Activated B cell treated with CpG ODN at 0.5 μM for 24 hours (primary cell): ENCODE results near the gene P2RX2. TPM values are rescaled to one million over a fixed set of nuclear protein-coding genes. Genes with fewer than 3 reads are reported as not detected.

Source experiments
- ATAC-seq: fragments of 200-7000 bp; cut with Tn5 transposase; one replicate; pipeline ENCODE4 v1.10.0; 2021; ENCODE audit warnings: low read depth, mild to moderate bottlenecking, moderate library complexity
- CTCF ChIA-PET: fragments of 350-600 bp; sonication (Branson Sonifier 250); formaldehyde crosslinking; loops from one replicate; lab custom pipeline; 2021; ENCODE audit warnings: antibody characterized with exemption; lab: Charles Lee
- POLR2A ChIA-PET: fragments of 350-600 bp; sonication (Branson Sonifier 250); formaldehyde crosslinking; loops from one replicate; lab custom pipeline; 2021; ENCODE audit warnings: antibody characterized with exemption; lab: Charles Lee
- DNase-seq: peaks from one replicate; pipeline ENCODE4 v3.0.0; 2022
- H3K27ac Mint-ChIP-seq: one replicate; pipeline ENCODE4 v1.8.0; 2020; ENCODE audit warnings: mixed read lengths
- H3K27me3 Mint-ChIP-seq: one replicate; pipeline ENCODE4 v1.8.0; 2021; ENCODE audit warnings: mixed read lengths
- H3K36me3 Mint-ChIP-seq: one replicate; pipeline ENCODE4 v1.8.0; 2021; ENCODE audit warnings: low read depth, mixed read lengths
- H3K4me1 Mint-ChIP-seq: one replicate; pipeline ENCODE4 v1.8.0; 2021; ENCODE audit warnings: mixed read lengths
- H3K4me3 Mint-ChIP-seq: one replicate; pipeline ENCODE4 v1.8.0; 2020; ENCODE audit warnings: mild to moderate bottlenecking, mixed read lengths
- H3K9me3 Mint-ChIP-seq: one replicate; pipeline ENCODE4 v1.8.0; 2020; ENCODE audit warnings: mixed read lengths
- CTCF ChIP-seq: fragments of 200-600 bp; IDR thresholded peaks from one replicate; pipeline ENCODE4 v1.8.0; 2022; ENCODE audit warnings: antibody characterized with exemption, mild to moderate bottlenecking
- intact Hi-C: fragments of 100-400 bp; cut with micrococcal nuclease; formaldehyde crosslinking; loops from one replicate; pipeline ENCODE4 v1.15.1; 2024
- total RNA-seq: library from RNA; stranded (reverse); gene quantifications from 2 replicates; pipeline ENCODE4 v1.2.3, GENCODE V29; 2022

P2RX2 gene
- total RNA-seq, 1 donor from 2014 or later, result not detected

DNA sequence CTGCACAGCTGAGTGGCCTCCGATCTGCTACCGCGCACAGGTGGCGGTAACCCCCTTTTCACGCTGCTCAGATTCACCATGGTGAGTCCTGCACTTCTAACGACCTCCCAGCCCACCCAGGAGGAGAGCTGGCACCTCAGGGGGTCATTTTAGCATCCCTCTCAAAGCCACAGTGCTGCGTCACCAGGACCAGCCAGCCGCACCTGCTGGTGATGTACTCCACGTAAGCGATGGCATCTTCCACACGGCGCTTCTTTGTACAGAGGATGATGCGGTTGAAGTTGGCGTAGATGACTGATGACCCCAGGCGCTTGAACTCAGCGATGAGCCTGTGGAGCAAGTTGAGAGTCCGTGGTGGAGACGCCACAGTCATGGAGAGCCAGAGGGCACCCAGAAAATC is 19.2 kb downstream of the P2RX2 start:
- H3K4me3 Mint-ChIP-seq, result no peak overlapping the region
- ATAC-seq (no peak), DNase-seq (no peak)
- H3K4me1 Mint-ChIP-seq, result peaks cover 18% of the 10 kb centered on the region
- ChIA-PET POLR2A (no interaction called here), CTCF (interaction anchor here (1.9 kb wide), 1 partner anchor 9 kb away, joined by 6 read pairs; no protein-coding TSS in a partner anchor)
- H3K27me3 Mint-ChIP-seq, result no peaks in the 10 kb centered on the region
- TF ChIP-seq CTCF, result no peak
- no peaks in the 10 kb centered on the region for H3K9me3 Mint-ChIP-seq
- H3K27ac Mint-ChIP-seq, result no peak overlapping the region
- intact Hi-C loops, result loop anchor here (2.0 kb wide), 1 partner anchor 37 kb away; no protein-coding TSS in a partner anchor
- peaks cover 78% of the 10 kb centered on the region for H3K36me3 Mint-ChIP-seq

- Mint-ChIP-seq H3K27me3 (no peaks in the 10 kb centered on the region), H3K4me1 (peaks cover 9% of the 10 kb centered on the region), H3K9me3 (no peaks in the 10 kb centered on the region), H3K27ac (no peak overlapping the region), H3K36me3 (peaks cover 75% of the 10 kb centered on the region), H3K4me3 (no peak overlapping the region)
- TF ChIP-seq CTCF, result no peak
- intact Hi-C loops, result loop anchor here (2.0 kb wide), 1 partner anchor 38 kb away; no protein-coding TSS in a partner anchor
- CTCF ChIA-PET, result interaction anchor here (1.2 to 1.9 kb wide), 5 partner anchors 10 to 485 kb away, joined by 3 to 6 read pairs (median 5); no protein-coding TSS in a partner anchor
- ATAC-seq (no peak), DNase-seq (no peak)
- POLR2A ChIA-PET, result no interaction called here
Observed at GRCh38 chr12:132638541-132639408, 20.2 kb downstream of the P2RX2 start.

GRCh38 chr12:132639956-132640520 is 21.5 kb downstream of the P2RX2 start:
- Mint-ChIP-seq H3K9me3 (no peaks in the 10 kb centered on the region), H3K27me3 (no peaks in the 10 kb centered on the region), H3K27ac (no peak overlapping the region), H3K4me1 (peaks cover 2% of the 10 kb centered on the region), H3K4me3 (no peak overlapping the region), H3K36me3 (peaks cover 64% of the 10 kb centered on the region)
- DNase-seq (no peak), ATAC-seq (no peak)
- intact Hi-C loops, result loop anchor here (2.0 kb wide), 1 partner anchor 39 kb away; no protein-coding TSS in a partner anchor
- ChIA-PET POLR2A (no interaction called here), CTCF (interaction anchor here (0.9 kb wide), 1 partner anchor 25 kb away, joined by 3 read pairs; no protein-coding TSS in a partner anchor)
- no peak for TF ChIP-seq CTCF

DNA sequence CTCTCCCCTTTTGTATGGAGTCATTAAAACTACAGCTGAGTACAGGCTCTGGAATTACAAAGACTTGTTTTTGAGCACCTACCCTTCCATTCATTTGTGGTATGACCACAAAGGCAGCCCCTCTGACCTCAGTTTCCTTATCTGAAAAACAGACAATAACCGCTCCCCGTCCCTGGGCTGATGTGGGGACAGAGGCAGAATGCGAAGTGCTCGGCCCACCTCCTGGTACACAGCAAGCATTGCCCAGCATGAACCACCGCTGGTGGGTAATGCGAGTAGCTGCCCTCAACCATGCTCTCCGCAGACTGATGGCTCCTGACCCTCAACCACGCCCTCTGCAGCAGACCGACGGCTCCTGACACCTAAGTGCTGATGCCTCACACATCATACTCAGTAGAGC is 22.4 kb downstream of the P2RX2 start:
- TF ChIP-seq CTCF, result no peak
- Mint-ChIP-seq H3K4me3 (no peak overlapping the region), H3K4me1 (no peaks in the 10 kb centered on the region), H3K27me3 (no peaks in the 10 kb centered on the region), H3K27ac (no peak overlapping the region), H3K9me3 (no peaks in the 10 kb centered on the region), H3K36me3 (peaks cover 60% of the 10 kb centered on the region)
- no peak for ATAC-seq
- DNase-seq, result no peak
- intact Hi-C loops, result no loop called here
- CTCF ChIA-PET, result interaction anchor here (0.9 kb wide), 1 partner anchor 26 kb away, joined by 3 read pairs; no protein-coding TSS in a partner anchor
- POLR2A ChIA-PET, result no interaction called here
